Testis (tissue), 2 donors: Measurements from ENCODE around the gene SYNE1.

Experiments used
- CTCF ChIP-seq, 3 experiments: fragments of 450-650 bp in 2 of 3; fragments of 200-600 bp in 1 of 3; sonication (generic) in 1 of 3; IDR thresholded peaks; one replicate each; pipeline ENCODE4 v1.5.1; 2016 to 2019; ENCODE audit warnings: antibody characterized with exemption in 3 of 3, mild to moderate bottlenecking in 2 of 3, moderate library complexity in 1 of 3
- POLR2A ChIP-seq: fragments of 450-650 bp; IDR thresholded peaks from one replicate; pipeline ENCODE4 v1.6.1; 2017; ENCODE audit warnings: antibody characterized with exemption, mild to moderate bottlenecking, moderate library complexity

DNA sequence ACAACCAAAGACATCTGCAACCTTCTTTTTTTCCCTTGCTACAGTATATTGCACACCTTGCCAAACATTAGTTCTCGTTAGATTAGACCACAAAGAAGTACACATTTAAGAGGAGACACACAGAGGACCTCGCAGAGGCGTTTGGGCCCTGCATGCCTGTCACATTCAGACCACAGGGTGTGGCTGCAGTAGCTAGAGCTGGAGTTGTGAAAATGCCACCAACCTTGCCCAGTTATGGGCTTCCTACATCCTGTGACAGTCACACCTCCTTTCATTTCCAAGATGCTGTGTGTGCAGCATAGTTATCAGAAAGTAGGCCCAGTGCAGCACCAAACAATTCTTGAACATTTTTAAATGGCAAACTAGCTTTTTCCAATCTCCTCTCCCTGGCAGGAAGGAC lies 2.4 kb downstream of the SYNE1 start:
- no peak for TF ChIP-seq CTCF (IDR thresholded peaks at IDR 0.05)
- no peak for TF ChIP-seq POLR2A
